IMR-90 (cell line): ENCODE measurements around the gene ATP2B2. TPM values are rescaled to one million over a fixed set of nuclear protein-coding genes. Genes with fewer than 3 reads are reported as not detected.

Experiments used
- ATAC-seq: fragments of 200-7000 bp; cut with Tn5 transposase; 2 replicates; pipeline ENCODE4 v1.9.1; 2020; ENCODE audit warnings: low read depth, mild to moderate bottlenecking, moderate library complexity
- BruUV-seq: library from RNA; stranded (reverse); fragments of 400-500 nt; replicated peaks from 2 replicates; lab custom pipeline; 2021; lab: Mats Ljungman, UMichigan
- CTCF ChIA-PET: fragments of 300-600 bp; formaldehyde crosslinking; extraction: SDS; loops from one replicate; lab custom pipeline; 2021; ENCODE audit warnings: antibody characterized with exemption; lab: Yijun Ruan, JAX
- POLR2A ChIA-PET: fragments of 300-600 bp; sonication (Branson Sonifier 250); formaldehyde crosslinking; loops from one replicate; lab custom pipeline; 2022; ENCODE audit warnings: antibody characterized with exemption; ENCODE audit not compliant: unreplicated experiment; lab: Charles Lee
- DNase-seq: peaks from one replicate; pipeline ENCODE4 v3.0.0; 2013
- H2AFZ ChIP-seq: replicated peaks from 2 replicates; pipeline ENCODE3; 2013; ENCODE audit warnings: low read length, mild to moderate bottlenecking; ENCODE audit not compliant: poor library complexity
- H2AK5ac ChIP-seq: 2 replicates; pipeline ENCODE4 v1.6.1; 2013; ENCODE audit warnings: low read depth, low read length, inconsistent platforms
- H2AK9ac ChIP-seq: replicated peaks from 2 replicates; pipeline ENCODE3; 2013; ENCODE audit warnings: mild to moderate bottlenecking, low read depth, low read length, moderate library complexity; ENCODE audit not compliant: poor library complexity
- H2BK120ac ChIP-seq: 2 replicates; pipeline ENCODE4 v1.6.1; 2013; ENCODE audit warnings: low read depth, low read length, inconsistent platforms
- H2BK15ac ChIP-seq: 3 replicates; pipeline ENCODE4 v1.6.1; 2013; ENCODE audit warnings: low read depth, low read length, inconsistent platforms
- H2BK20ac ChIP-seq: 2 replicates; pipeline ENCODE4 v1.6.1; 2013; ENCODE audit warnings: low read depth, mild to moderate bottlenecking, inconsistent platforms, low read length, moderate library complexity
- H2BK5ac ChIP-seq: 2 replicates; pipeline ENCODE4 v1.6.1; 2013; ENCODE audit warnings: mild to moderate bottlenecking, low read depth, low read length, inconsistent platforms; ENCODE audit not compliant: poor library complexity, severe bottlenecking
- H3K14ac ChIP-seq: replicated peaks from 2 replicates; pipeline ENCODE4 v1.6.1; 2013; ENCODE audit warnings: low read depth, low read length, inconsistent platforms
- H3K18ac ChIP-seq: 2 replicates; pipeline ENCODE4 v1.6.1; 2013; ENCODE audit warnings: low read depth, low read length, control low read depth
- H3K23ac ChIP-seq: 2 replicates; pipeline ENCODE4 v1.6.1; 2013; ENCODE audit warnings: low read depth, low read length, inconsistent platforms
- H3K27ac ChIP-seq: 2 replicates; pipeline ENCODE4 v1.5.1; 2013; ENCODE audit warnings: mild to moderate bottlenecking, control low read depth, low read length; ENCODE audit not compliant: insufficient read depth
- H3K27me3 ChIP-seq: 2 replicates; pipeline ENCODE4 v1.6.1; 2013; ENCODE audit warnings: low read length; ENCODE audit not compliant: control insufficient read depth, insufficient read depth
- H3K36me3 ChIP-seq: 2 replicates; pipeline ENCODE4 v1.6.1; 2013; ENCODE audit warnings: low read length, mixed read lengths; ENCODE audit not compliant: control insufficient read depth, insufficient read depth
- H3K4ac ChIP-seq: 2 replicates; pipeline ENCODE4 v1.6.1; 2013; ENCODE audit warnings: low read depth, low read length, inconsistent platforms
- H3K4me1 ChIP-seq: 2 replicates; pipeline ENCODE4 v1.6.1; 2013; ENCODE audit warnings: low read length, mixed read lengths; ENCODE audit not compliant: control insufficient read depth, insufficient read depth
- H3K4me2 ChIP-seq: 2 replicates; pipeline ENCODE4 v1.6.1; 2013; ENCODE audit warnings: low read depth, mild to moderate bottlenecking, control low read depth, low read length, moderate library complexity
- H3K4me3 ChIP-seq: 2 replicates; pipeline ENCODE4 v1.5.1; 2013; ENCODE audit warnings: low read depth, mild to moderate bottlenecking, control low read depth, low read length, moderate library complexity; ENCODE audit not compliant: insufficient read depth
- H3K56ac ChIP-seq: 2 replicates; pipeline ENCODE4 v1.6.1; 2013; ENCODE audit warnings: low read length, inconsistent platforms; ENCODE audit not compliant: insufficient read depth; ENCODE audit errors: extremely low read depth
- H3K79me1 ChIP-seq, 2 experiments: 2 replicates each; pipeline ENCODE4 v1.6.1; 2013; ENCODE audit warnings: low read length in 2 of 2, inconsistent platforms in 1 of 2, low read depth in 1 of 2
- H3K9ac ChIP-seq: 2 replicates; pipeline ENCODE4 v1.6.1; 2013; ENCODE audit warnings: low read depth, low read length, control low read depth
- H3K9me1 ChIP-seq: 2 replicates; pipeline ENCODE4 v1.6.1; 2013; ENCODE audit warnings: low read length, inconsistent platforms; ENCODE audit not compliant: insufficient read depth
- H3K9me3 ChIP-seq: 2 replicates; pipeline ENCODE4 v1.6.1; 2013; ENCODE audit warnings: low read length; ENCODE audit not compliant: control insufficient read depth, insufficient read depth
- H4K20me1 ChIP-seq: 2 replicates; pipeline ENCODE4 v1.6.1; 2013; ENCODE audit warnings: low read length, inconsistent platforms; ENCODE audit not compliant: insufficient read depth
- H4K5ac ChIP-seq: 2 replicates; pipeline ENCODE4 v1.6.1; 2013; ENCODE audit warnings: mild to moderate bottlenecking, low read depth, low read length, control low read depth
- H4K8ac ChIP-seq, 2 experiments: 2 replicates each; pipeline ENCODE4 v1.6.1; 2013; ENCODE audit warnings: low read depth in 2 of 2, low read length in 2 of 2, control low read depth in 1 of 2, inconsistent platforms in 1 of 2
- H4K91ac ChIP-seq: 2 replicates; pipeline ENCODE4 v1.6.1; 2013; ENCODE audit warnings: low read depth, low read length, inconsistent platforms; ENCODE audit not compliant: insufficient read depth
- BHLHE40 ChIP-seq: fragments of 150-350 bp; IDR thresholded peaks from 2 replicates; pipeline ENCODE4 v1.6.1; 2016; ENCODE audit warnings: mild to moderate bottlenecking, low read depth, low read length
- CHD1 ChIP-seq: IDR thresholded peaks from 2 replicates; pipeline ENCODE4 v1.6.1; 2012; ENCODE audit warnings: low read depth, low read length, improper control_type of control experiment
- CTCF ChIP-seq: conservative IDR thresholded peaks from 2 replicates; pipeline ENCODE4 v1.5.1; 2012; ENCODE audit warnings: mild to moderate bottlenecking, low read depth, low read length, improper control_type of control experiment
- ELK1 ChIP-seq: fragments of 150-350 bp; IDR thresholded peaks from 2 replicates; pipeline ENCODE4 v1.6.1; 2016; ENCODE audit warnings: low read depth, mild to moderate bottlenecking, low read length, moderate library complexity, borderline replicate concordance
- MAZ ChIP-seq: IDR thresholded peaks from 2 replicates; pipeline ENCODE4 v1.6.1; 2012; ENCODE audit warnings: low read depth, mild to moderate bottlenecking, low read length, improper control_type of control experiment, moderate library complexity, borderline replicate concordance
- MXI1 ChIP-seq: IDR thresholded peaks from 2 replicates; pipeline ENCODE4 v1.6.1; 2012; ENCODE audit warnings: low read depth, mild to moderate bottlenecking, low read length, moderate library complexity, borderline replicate concordance
- POLR2A ChIP-seq: IDR thresholded peaks from 2 replicates; pipeline ENCODE4 v1.6.1; 2012; ENCODE audit warnings: mild to moderate bottlenecking, low read depth, low read length
- RAD21 ChIP-seq: IDR thresholded peaks from 2 replicates; pipeline ENCODE4 v1.6.1; 2012; ENCODE audit warnings: low read length, improper control_type of control experiment
- SMC3 ChIP-seq: fragments of 150-350 bp; IDR thresholded peaks from 2 replicates; pipeline ENCODE4 v1.6.1; 2016; ENCODE audit warnings: low read depth, mild to moderate bottlenecking, antibody characterized with exemption, low read length, moderate library complexity
- USF2 ChIP-seq: fragments of 150-350 bp; IDR thresholded peaks from 2 replicates; pipeline ENCODE4 v1.6.1; 2017; ENCODE audit warnings: mild to moderate bottlenecking, antibody characterized with exemption, low read length, low read depth
- WGBS, 2 experiments: methylation state at CpG; one replicate each; pipeline versions ENCODE4 v1.1.5 to v1.1.7; 2013; ENCODE audit warnings: missing lambda C conversion rate in 2 of 2; ENCODE audit not compliant: insufficient read length in 1 of 2; ENCODE audit errors: extremely low coverage in 2 of 2; 5-methylcytosine and 5-hydroxymethylcytosine counted together
- dilution Hi-C: fragments of 300-500 bp; cut with HindIII; formaldehyde crosslinking; loops from one replicate; pipeline ENCODE4 v1.14.3; 2018; ENCODE audit warnings: low sequenced_read_pairs; ENCODE audit not compliant: unreplicated experiment
- in situ Hi-C: fragments of 300-500 bp; cut with MboI; formaldehyde crosslinking; loops from 3 replicates; pipeline ENCODE4 v1.14.3; 2019; ENCODE audit warnings: low sequenced_read_pairs, inconsistent platforms, mixed read lengths
- intact Hi-C: fragments of 100-400 bp; cut with micrococcal nuclease; formaldehyde crosslinking; loops from 2 replicates; pipeline ENCODE4 v1.10.0; 2022
- polyA plus RNA-seq, 3 experiments: library from polyadenylated mRNA; depleted of rRNA; stranded (reverse); fragments of >200 nt; gene quantifications; 2 replicates each; pipeline ENCODE4 v1.2.3, GENCODE V29; 2012; ENCODE audit warnings: low replicate concordance in 1 of 3
- total RNA-seq: library from RNA; depleted of rRNA; stranded (reverse); fragments of >200 nt; gene quantifications from 2 replicates; pipeline ENCODE4 v1.2.3, GENCODE V29; 2012

The ATP2B2 gene
- total and polyA plus RNA-seq, 2 of the 4 experiments (the other 2 are of a cell fraction) = under 0.01 to 0.02 TPM

- Histone ChIP-seq H3K36me3 (no peaks in the 10 kb centered on the region), H2AFZ (no peak overlapping the region), H2BK120ac (no peak overlapping the region), H3K23ac (no peak overlapping the region), H3K4ac (no peak overlapping the region), H2BK15ac (no peak overlapping the region), H3K79me1 (no peaks in the 10 kb centered on the region), H3K14ac (no peak overlapping the region), H4K5ac (no peak overlapping the region), H3K4me1 (no peaks in the 10 kb centered on the region), H2AK5ac (no peak overlapping the region), H3K27ac (no peak overlapping the region), H4K8ac (no peak overlapping the region), H3K56ac (no peak overlapping the region), H2AK9ac (no peak overlapping the region), H3K9me1 (no peaks in the 10 kb centered on the region), H3K27me3 (peaks cover 7% of the 10 kb centered on the region), H2BK5ac (no peak overlapping the region), H3K4me2 (no peak overlapping the region), H3K9ac (no peak overlapping the region), H2BK20ac (no peak overlapping the region), H4K91ac (no peak overlapping the region), H4K20me1 (no peaks in the 10 kb centered on the region), H3K18ac (no peak overlapping the region), H3K9me3 (no peaks in the 10 kb centered on the region), H3K4me3 (no peak overlapping the region)
- in situ Hi-C loops (no loop called here), intact Hi-C loops (no loop called here), dilution Hi-C loops (no loop called here)
- ChIA-PET POLR2A (interaction anchor here (0.6 kb wide), 1 partner anchor 922 kb away, joined by 4 read pairs; no protein-coding TSS in a partner anchor), CTCF (no interaction called here)
- WGBS, 2 experiments = 80% methylated on average over 1 of the region's 3 CpGs; no CpG with 5 or more reads in 1 of the 2 experiments
- BruUV-seq = no TSS peak
- DNase-seq (no peak), ATAC-seq (no peak)
- no peak for TF ChIP-seq CHD1
- TF ChIP-seq RAD21 = no peak
- no peak for TF ChIP-seq USF2
- no peak for TF ChIP-seq CTCF
- TF ChIP-seq MAZ = no peak
- TF ChIP-seq BHLHE40 = no peak
- no peak for TF ChIP-seq POLR2A
- no peak for TF ChIP-seq SMC3
- no peak for TF ChIP-seq MXI1
- no peak for TF ChIP-seq ELK1
These were observed 48.8 kb upstream of the ATP2B2 start for GRCh38 chr3:10554236-10554611.
